GM23248 (cell line): Measurements from ENCODE around the gene KIF1A. TPM values are rescaled to one million over a fixed set of nuclear protein-coding genes. Genes with fewer than 3 reads are reported as not detected.

Experiments
- DNase-seq: peaks from one replicate; pipeline ENCODE4 v3.0.0-alpha.2; 2015
- H2AFZ ChIP-seq: fragments of 200-600 bp; sonication (generic); 2 replicates; pipeline ENCODE4 v1.6.1; 2016; ENCODE audit warnings: antibody characterized with exemption
- H3F3A ChIP-seq: fragments of 200-600 bp; sonication (generic); 2 replicates; pipeline ENCODE4 v1.6.1; 2016; ENCODE audit warnings: mild to moderate bottlenecking, antibody characterized with exemption, mixed run types; ENCODE audit not compliant: insufficient read depth
- H3K27ac ChIP-seq: fragments of 200-600 bp; sonication (generic); 2 replicates; pipeline ENCODE4 v1.5.1; 2016; ENCODE audit warnings: mild to moderate bottlenecking
- H3K27me3 ChIP-seq: fragments of 200-600 bp; sonication (generic); replicated peaks from 2 replicates; pipeline ENCODE4 v1.6.1; 2016; ENCODE audit warnings: mild to moderate bottlenecking; ENCODE audit not compliant: insufficient read depth
- H3K36me3 ChIP-seq: fragments of 200-600 bp; sonication (generic); 2 replicates; pipeline ENCODE4 v1.6.1; 2016; ENCODE audit warnings: low read depth, mild to moderate bottlenecking
- H3K4me1 ChIP-seq: fragments of 200-600 bp; sonication (generic); 2 replicates; pipeline ENCODE4 v1.6.1; 2016; ENCODE audit warnings: mild to moderate bottlenecking; ENCODE audit not compliant: insufficient read depth
- H3K4me2 ChIP-seq: fragments of 200-600 bp; sonication (generic); one replicate; pipeline ENCODE4 v1.6.1; 2016; ENCODE audit warnings: mild to moderate bottlenecking; ENCODE audit not compliant: unreplicated experiment
- H3K4me3 ChIP-seq: fragments of 200-600 bp; sonication (generic); 2 replicates; pipeline ENCODE4 v1.5.1; 2016; ENCODE audit warnings: mild to moderate bottlenecking
- H3K79me2 ChIP-seq: fragments of 200-600 bp; sonication (generic); 2 replicates; pipeline ENCODE4 v1.6.1; 2016; ENCODE audit warnings: mild to moderate bottlenecking; ENCODE audit not compliant: insufficient read depth
- H3K9ac ChIP-seq: fragments of 200-600 bp; sonication (generic); 2 replicates; pipeline ENCODE4 v1.6.1; 2016; ENCODE audit warnings: mild to moderate bottlenecking
- H3K9me2 ChIP-seq: fragments of 200-600 bp; sonication (generic); 2 replicates; pipeline ENCODE4 v1.6.1; 2016; ENCODE audit warnings: mixed run types, mild to moderate bottlenecking, moderate library complexity; ENCODE audit not compliant: insufficient read depth
- H3K9me3 ChIP-seq: fragments of 200-600 bp; sonication (generic); one replicate; pipeline ENCODE4 v1.6.1; 2017; ENCODE audit warnings: low read depth
- H4K20me1 ChIP-seq: fragments of 200-600 bp; sonication (generic); 2 replicates; pipeline ENCODE4 v1.6.0; 2016; ENCODE audit not compliant: insufficient read depth
- EZH2 ChIP-seq: fragments of 200-600 bp; sonication (generic); IDR thresholded peaks from 2 replicates; pipeline ENCODE4 v1.6.1; 2018; ENCODE audit warnings: antibody characterized with exemption, mild to moderate bottlenecking; ENCODE audit not compliant: insufficient read depth, poor library complexity, severe bottlenecking
- EZH2phosphoT487 ChIP-seq: fragments of 200-600 bp; sonication (generic); IDR thresholded peaks from 2 replicates; pipeline ENCODE4 v1.6.1; 2018; ENCODE audit warnings: antibody characterized with exemption, moderate library complexity, mild to moderate bottlenecking, low read depth; ENCODE audit not compliant: insufficient read depth
- WGBS, 2 experiments: methylation state at CpG; one replicate each; pipeline ENCODE4 v1.1.6; 2015 to 2017; ENCODE audit warnings: low lambda C conversion rate in 2 of 2, low coverage in 1 of 2; ENCODE audit errors: missing lambda C conversion rate in 2 of 2; 5-methylcytosine and 5-hydroxymethylcytosine counted together
- in situ Hi-C: fragments of 300-500 bp; cut with MboI; formaldehyde crosslinking; loops from 2 replicates; pipeline ENCODE4 v1.15.0; 2020
- polyA plus RNA-seq: library from polyadenylated mRNA; unstranded; fragments of >200 nt; fragmentation: Nextera tagmentation; extraction: Ambion mirVana; gene quantifications from 2 replicates; pipeline ENCODE4 v1.2.1, GENCODE V29; 2016
- total RNA-seq: library from RNA; depleted of rRNA; stranded (reverse); fragments of >200 nt; shearing (Covaris generic); gene quantifications from 2 replicates; pipeline ENCODE4 v1.2.3, GENCODE V29; 2014

The KIF1A gene
- total and polyA plus RNA-seq, 2 experiments from 2014 or later, result under 0.01 to 0.05 TPM

- Histone ChIP-seq H3K4me2 (no peak overlapping the region), H3K9me2 (no peaks in the 10 kb centered on the region), H4K20me1 (no peaks in the 10 kb centered on the region), H3K27me3 (no peaks in the 10 kb centered on the region), H3K79me2 (no peaks in the 10 kb centered on the region), H3K27ac (no peak overlapping the region), H3F3A (no peaks in the 10 kb centered on the region), H2AFZ (no peak overlapping the region), H3K36me3 (no peaks in the 10 kb centered on the region), H3K9ac (no peak overlapping the region), H3K4me1 (no peaks in the 10 kb centered on the region), H3K4me3 (no peak overlapping the region), H3K9me3 (no peaks in the 10 kb centered on the region)
- WGBS, 2 experiments, result 64 to 71% methylated on average over 28 to 32 of the region's 32 CpGs
- TF ChIP-seq EZH2, result no peak
- in situ Hi-C loops, result no loop called here
- peak; percentile 15 for DNase-seq
Measured at GRCh38 chr2:240722796-240723735, 97.0 kb downstream of the KIF1A start.

- no peaks in the 10 kb centered on the region for H3K79me2 ChIP-seq
- no peak overlapping the region for H2AFZ ChIP-seq
- no peaks in the 10 kb centered on the region for H3K4me1 ChIP-seq
- H3K4me2 ChIP-seq, result no peak overlapping the region
- TF ChIP-seq EZH2phosphoT487 (no peak), EZH2 (no peak)
- no peaks in the 10 kb centered on the region for H3F3A ChIP-seq
- H3K27ac ChIP-seq, result no peak overlapping the region
- 79 to 84% methylated on average over 15 to 16 of the region's 16 CpGs for WGBS, 2 experiments
- DNase-seq, result no peak
- no peak overlapping the region for H3K9ac ChIP-seq
- H3K4me3 ChIP-seq, result no peak overlapping the region
- no peaks in the 10 kb centered on the region for H4K20me1 ChIP-seq
- H3K9me2 ChIP-seq, result no peaks in the 10 kb centered on the region
- no peaks in the 10 kb centered on the region for H3K36me3 ChIP-seq
- in situ Hi-C loops, result no loop called here
- no peaks in the 10 kb centered on the region for H3K9me3 ChIP-seq
- peaks cover 4% of the 10 kb centered on the region; the same call in 1 of the 2 replicates for H3K27me3 ChIP-seq
Measured at GRCh38 chr2:240722376-240722775, 97.6 kb downstream of the KIF1A start.

GRCh38 chr2:240721596-240722180 is 98.3 kb downstream of the KIF1A start:
- H3K79me2 ChIP-seq, result no peaks in the 10 kb centered on the region
- H3K27ac ChIP-seq, result no peak overlapping the region
- in situ Hi-C loops, result no loop called here
- H3K9me3 ChIP-seq, result no peaks in the 10 kb centered on the region
- H3K4me1 ChIP-seq, result no peaks in the 10 kb centered on the region
- 72 to 78% methylated on average over 19 to 20 of the region's 20 CpGs for WGBS, 2 experiments
- no peak overlapping the region for H3K4me3 ChIP-seq
- no peaks in the 10 kb centered on the region for H3K9me2 ChIP-seq
- H4K20me1 ChIP-seq, result no peaks in the 10 kb centered on the region
- H3K27me3 ChIP-seq, result peaks cover 11% of the 10 kb centered on the region; the same call in 1 of the 2 replicates
- H3K4me2 ChIP-seq, result no peak overlapping the region
- H3K9ac ChIP-seq, result no peak overlapping the region
- no peak overlapping the region for H2AFZ ChIP-seq
- H3K36me3 ChIP-seq, result no peaks in the 10 kb centered on the region
- TF ChIP-seq EZH2, result no peak
- no peak for TF ChIP-seq EZH2phosphoT487
- no peaks in the 10 kb centered on the region for H3F3A ChIP-seq
- no peak for DNase-seq

GRCh38 chr2:240720686-240721595 is 99.1 kb downstream of the KIF1A start:
- H3K9ac ChIP-seq, result no peak overlapping the region
- H3K4me1 ChIP-seq, result no peaks in the 10 kb centered on the region
- H3K36me3 ChIP-seq, result no peaks in the 10 kb centered on the region
- in situ Hi-C loops, result no loop called here
- H3K27ac ChIP-seq, result no peak overlapping the region
- DNase-seq, result no peak
- H3K9me3 ChIP-seq, result no peaks in the 10 kb centered on the region
- H3K79me2 ChIP-seq, result no peaks in the 10 kb centered on the region
- no peak overlapping the region for H3K4me2 ChIP-seq
- H3F3A ChIP-seq, result no peaks in the 10 kb centered on the region
- no peaks in the 10 kb centered on the region for H3K9me2 ChIP-seq
- no peak overlapping the region for H3K4me3 ChIP-seq
- H2AFZ ChIP-seq, result no peak overlapping the region
- H3K27me3 ChIP-seq, result peaks cover 12% of the 10 kb centered on the region; the same call in 1 of the 2 replicates
- no peaks in the 10 kb centered on the region for H4K20me1 ChIP-seq
- no peak for TF ChIP-seq EZH2phosphoT487
- no peak for TF ChIP-seq EZH2
- WGBS, 2 experiments, result 47 to 57% methylated on average over 23 of the region's 25 CpGs
